NCI-H1105 (cell line): ENCODE data around the gene HSPA1B.
"Not testable (repeated sequence)": the region's sequence is repeated elsewhere in the genome, so short reads cannot be mapped to it uniquely, and the experiment has no call there.

Source experiments
- DNase-seq: peaks from one replicate; lab custom pipeline; 2025; lab: John Stamatoyannopoulos, UW

The HSPA1B gene

GRCh38 chr6:31799781-31800180 is 27.8 kb upstream of the HSPA1B start:
- no peak for DNase-seq

- DNase-seq = not testable (repeated sequence)
Measured at GRCh38 chr6:31801031-31801927, 26.3 kb upstream of the HSPA1B start.

- DNase-seq = no peak
Measured at GRCh38 chr6:31805939-31806469, 21.5 kb upstream of the HSPA1B start.

- peak; percentile 96 for DNase-seq
Measured at GRCh38 chr6:31806470-31807272, 20.9 kb upstream of the HSPA1B start, which contains the start of gene LSM2. LSM2 (minus strand) TSS chr6:31806966; CDS start chr6:31806757, 209 bp downstream.

- not testable (repeated sequence) for DNase-seq
Measured at GRCh38 chr6:31808599-31808998, 18.9 kb upstream of the HSPA1B start.

- DNase-seq = no peak
Measured at GRCh38 chr6:31811645-31812044, 15.9 kb upstream of the HSPA1B start.

GRCh38 chr6:31813465-31813849 is 14.1 kb upstream of the HSPA1B start:
- DNase-seq = no peak

GRCh38 chr6:31814677-31815024 is 12.9 kb upstream of the HSPA1B start:
- DNase-seq = peak; percentile 95

GRCh38 chr6:31815025-31815838 is 12.3 kb upstream of the HSPA1B start, which contains the start of the genes HSPA1A and HSPA1L:
HSPA1A (plus strand) TSS chr6:31815543; CDS start chr6:31815757, 214 bp downstream.
HSPA1L (minus strand) TSS chr6:31815283; CDS start chr6:31811972, 3,311 bp downstream.
- peak; percentile 96 for DNase-seq

- DNase-seq = not testable (repeated sequence)
Measured at GRCh38 chr6:31817133-31817928, 10.2 kb upstream of the HSPA1B start.

GRCh38 chr6:31817929-31818511 is 9.5 kb upstream of the HSPA1B start:
- DNase-seq = not testable (repeated sequence)

- DNase-seq = no peak
Measured at GRCh38 chr6:31819871-31820299, 7.7 kb upstream of the HSPA1B start.

GRCh38 chr6:31820399-31820798 is 7.1 kb upstream of the HSPA1B start:
- DNase-seq = not testable (repeated sequence)

GRCh38 chr6:31821301-31822035 is 6.1 kb upstream of the HSPA1B start:
- DNase-seq = peak; percentile 35

GRCh38 chr6:31822036-31822821 is 5.3 kb upstream of the HSPA1B start:
- DNase-seq = peak; percentile 35

- not testable (repeated sequence) for DNase-seq
Measured at GRCh38 chr6:31823592-31824196, 3.8 kb upstream of the HSPA1B start.

- no peak for DNase-seq
Measured at GRCh38 chr6:31825553-31825952, 2.0 kb upstream of the HSPA1B start.

- peak; percentile 54 for DNase-seq
Measured at GRCh38 chr6:31826793-31827285, 699 bp upstream of the HSPA1B start.
